Measurements from ENCODE around the gene CDH2. TPM values are rescaled to one million over a fixed set of nuclear protein-coding genes. Genes with fewer than 3 reads are reported as not detected.

Gene CDH2
- total RNA-seq, 1 donor, result 75.6 TPM

- Histone ChIP-seq H3K79me2 (ENCODE audit: insufficient read depth, low read length) (no peaks in the 10 kb centered on the region), H3K27me3 (ENCODE audit: insufficient read depth, low read length) (no peaks in the 10 kb centered on the region), H3K4me1 (ENCODE audit: insufficient read depth, low read length) (no peaks in the 10 kb centered on the region), H3K4me2 (ENCODE audit: insufficient read depth, low read length) (no peak overlapping the region), H3K9me3 (ENCODE audit: low read depth, low read length) (no peaks in the 10 kb centered on the region), H3K4me3 (ENCODE audit: insufficient read depth, low read length) (no peak overlapping the region), H3K27ac (ENCODE audit: low read depth, low read length) (no peak overlapping the region), H4K20me1 (ENCODE audit: insufficient read depth, low read length) (no peaks in the 10 kb centered on the region), H2AFZ (ENCODE audit: low read length) (no peak overlapping the region), H3K36me3 (ENCODE audit: insufficient read depth, low read length) (no peaks in the 10 kb centered on the region)
- TF ChIP-seq CTCF (IDR thresholded peaks at IDR 0.05; ENCODE audit: extremely low read depth, low read depth, low read length), result peak; percentile 73
- DNase-seq (ENCODE audit: insufficient read length, low spot score, missing footprints), result peak; percentile 57
These were observed 12.7 kb upstream of the CDH2 start for GRCh38 chr18:28189400-28190239.

- no peaks in the 10 kb centered on the region for H3K9me3 ChIP-seq (ENCODE audit: low read depth, low read length)
- DNase-seq (ENCODE audit: insufficient read length, low spot score, missing footprints), result no peak
- H3K79me2 ChIP-seq (ENCODE audit: insufficient read depth, low read length), result no peaks in the 10 kb centered on the region
- H3K4me1 ChIP-seq (ENCODE audit: insufficient read depth, low read length), result peaks cover 15% of the 10 kb centered on the region
- no peak for TF ChIP-seq CTCF (IDR thresholded peaks at IDR 0.05; ENCODE audit: extremely low read depth, low read depth, low read length)
- no peak overlapping the region for H3K4me3 ChIP-seq (ENCODE audit: insufficient read depth, low read length)
- H3K27me3 ChIP-seq (ENCODE audit: insufficient read depth, low read length), result no peaks in the 10 kb centered on the region
- H2AFZ ChIP-seq (ENCODE audit: low read length), result no peak overlapping the region
- H3K4me2 ChIP-seq (ENCODE audit: insufficient read depth, low read length), result no peak overlapping the region
- no peaks in the 10 kb centered on the region for H4K20me1 ChIP-seq (ENCODE audit: insufficient read depth, low read length)
- H3K27ac ChIP-seq (ENCODE audit: low read depth, low read length), result no peak overlapping the region
- H3K36me3 ChIP-seq (ENCODE audit: insufficient read depth, low read length), result no peaks in the 10 kb centered on the region
These were observed 8.2 kb upstream of the CDH2 start for GRCh38 chr18:28185121-28185520.

- H3K4me1 ChIP-seq (ENCODE audit: insufficient read depth, low read length), result peaks cover 18% of the 10 kb centered on the region
- H3K9me3 ChIP-seq (ENCODE audit: low read depth, low read length), result no peaks in the 10 kb centered on the region
- no peaks in the 10 kb centered on the region for H3K27me3 ChIP-seq (ENCODE audit: insufficient read depth, low read length)
- H3K4me2 ChIP-seq (ENCODE audit: insufficient read depth, low read length), result peak overlapping the region; percentile 62
- H2AFZ ChIP-seq (ENCODE audit: low read length), result peak overlapping the region; percentile 63
- H3K36me3 ChIP-seq (ENCODE audit: insufficient read depth, low read length), result no peaks in the 10 kb centered on the region
- no peaks in the 10 kb centered on the region for H4K20me1 ChIP-seq (ENCODE audit: insufficient read depth, low read length)
- no peak for TF ChIP-seq CTCF (IDR thresholded peaks at IDR 0.05; ENCODE audit: extremely low read depth, low read depth, low read length)
- DNase-seq (ENCODE audit: insufficient read length, low spot score, missing footprints), result no peak
- peaks cover 5% of the 10 kb centered on the region for H3K79me2 ChIP-seq (ENCODE audit: insufficient read depth, low read length)
- H3K27ac ChIP-seq (ENCODE audit: low read depth, low read length), result peak overlapping the region; percentile 63
- no peak overlapping the region for H3K4me3 ChIP-seq (ENCODE audit: insufficient read depth, low read length)
These were observed 6.6 kb upstream of the CDH2 start for GRCh38 chr18:28183418-28184078.

DNA sequence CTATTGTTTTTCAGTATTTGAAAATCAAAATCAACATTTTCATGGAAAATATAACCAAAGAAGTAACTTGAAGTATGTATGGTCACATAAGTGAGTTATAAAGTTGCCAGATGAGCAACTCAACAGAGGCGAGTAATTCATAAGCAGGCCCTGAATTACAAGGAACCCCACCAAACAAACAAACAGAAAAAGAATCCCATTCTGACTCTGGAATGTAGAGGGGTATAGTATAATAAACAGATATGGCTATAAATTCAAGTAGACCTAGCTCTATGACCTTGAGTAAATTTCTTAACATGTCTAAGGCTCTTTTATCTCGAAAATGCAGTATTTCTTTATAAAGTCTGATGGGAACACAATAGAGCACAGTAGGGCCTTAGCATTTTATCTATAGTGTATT is 4.7 kb upstream of the CDH2 start:
- Histone ChIP-seq H4K20me1 (ENCODE audit: insufficient read depth, low read length) (no peaks in the 10 kb centered on the region), H3K9me3 (ENCODE audit: low read depth, low read length) (no peaks in the 10 kb centered on the region), H3K36me3 (ENCODE audit: insufficient read depth, low read length) (no peaks in the 10 kb centered on the region), H3K4me3 (ENCODE audit: insufficient read depth, low read length) (no peak overlapping the region), H2AFZ (ENCODE audit: low read length) (no peak overlapping the region), H3K27me3 (ENCODE audit: insufficient read depth, low read length) (no peaks in the 10 kb centered on the region), H3K27ac (ENCODE audit: low read depth, low read length) (no peak overlapping the region), H3K4me2 (ENCODE audit: insufficient read depth, low read length) (no peak overlapping the region), H3K4me1 (ENCODE audit: insufficient read depth, low read length) (peaks cover 23% of the 10 kb centered on the region), H3K79me2 (ENCODE audit: insufficient read depth, low read length) (peaks cover 5% of the 10 kb centered on the region)
- TF ChIP-seq CTCF (IDR thresholded peaks at IDR 0.05; ENCODE audit: extremely low read depth, low read depth, low read length), result no peak
- DNase-seq (ENCODE audit: insufficient read length, low spot score, missing footprints), result no peak
